Fibroblast of skin of left quadriceps (primary cell): Measurements from ENCODE around the gene TTC21B.

Source experiments
- DNase-seq, 2 experiments: peaks; one replicate each; pipeline ENCODE4 v3.0.0-alpha.2; 2013; ENCODE audit warnings: low read depth in 2 of 2

TTC21B gene

DNA sequence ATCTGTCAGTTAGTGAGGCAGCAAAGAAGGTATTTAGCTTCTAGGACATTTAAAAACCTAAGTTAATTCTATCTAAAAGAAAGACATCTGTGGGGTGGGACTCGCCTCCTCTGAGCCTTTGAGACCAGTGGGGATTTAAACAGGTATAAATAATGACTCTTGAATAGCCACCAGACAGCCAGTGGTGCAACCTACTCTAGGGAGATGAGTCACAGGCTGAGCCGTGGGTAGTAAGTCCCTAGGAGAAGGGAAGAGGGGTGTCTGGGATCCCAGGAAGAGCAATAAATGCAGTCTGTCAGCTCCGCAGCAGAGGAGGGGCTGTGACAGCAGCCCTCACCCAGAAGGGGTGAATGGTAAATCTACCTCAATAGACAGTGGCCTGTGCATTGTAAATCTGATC, 116.5 kb downstream of the TTC21B start:
- no peak for DNase-seq

GRCh38 chr2:165835363-165835762, 118.2 kb downstream of the TTC21B start:
- no peak for DNase-seq

- DNase-seq, result peak in 1 of 2 experiments; percentile 23
Measured at GRCh38 chr2:165833156-165833555, 120.4 kb downstream of the TTC21B start.

DNA sequence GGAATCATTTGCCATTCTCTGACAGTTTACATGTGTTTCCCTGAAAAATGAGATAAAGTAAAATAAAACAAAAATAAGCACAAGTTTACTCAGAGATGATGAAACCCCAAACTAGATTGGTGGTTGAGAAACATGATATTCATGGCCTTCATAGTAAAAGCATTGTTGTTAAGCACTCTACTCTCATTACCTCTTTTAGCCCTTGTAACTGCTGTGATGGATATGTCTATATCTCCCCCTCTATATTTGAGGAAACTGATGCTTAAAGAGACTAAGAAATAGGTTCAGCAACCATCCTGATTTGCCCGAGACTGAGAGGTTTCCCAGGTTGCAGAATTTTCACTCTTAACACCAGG, 125.7 kb downstream of the TTC21B start:
- no peak for DNase-seq

DNA sequence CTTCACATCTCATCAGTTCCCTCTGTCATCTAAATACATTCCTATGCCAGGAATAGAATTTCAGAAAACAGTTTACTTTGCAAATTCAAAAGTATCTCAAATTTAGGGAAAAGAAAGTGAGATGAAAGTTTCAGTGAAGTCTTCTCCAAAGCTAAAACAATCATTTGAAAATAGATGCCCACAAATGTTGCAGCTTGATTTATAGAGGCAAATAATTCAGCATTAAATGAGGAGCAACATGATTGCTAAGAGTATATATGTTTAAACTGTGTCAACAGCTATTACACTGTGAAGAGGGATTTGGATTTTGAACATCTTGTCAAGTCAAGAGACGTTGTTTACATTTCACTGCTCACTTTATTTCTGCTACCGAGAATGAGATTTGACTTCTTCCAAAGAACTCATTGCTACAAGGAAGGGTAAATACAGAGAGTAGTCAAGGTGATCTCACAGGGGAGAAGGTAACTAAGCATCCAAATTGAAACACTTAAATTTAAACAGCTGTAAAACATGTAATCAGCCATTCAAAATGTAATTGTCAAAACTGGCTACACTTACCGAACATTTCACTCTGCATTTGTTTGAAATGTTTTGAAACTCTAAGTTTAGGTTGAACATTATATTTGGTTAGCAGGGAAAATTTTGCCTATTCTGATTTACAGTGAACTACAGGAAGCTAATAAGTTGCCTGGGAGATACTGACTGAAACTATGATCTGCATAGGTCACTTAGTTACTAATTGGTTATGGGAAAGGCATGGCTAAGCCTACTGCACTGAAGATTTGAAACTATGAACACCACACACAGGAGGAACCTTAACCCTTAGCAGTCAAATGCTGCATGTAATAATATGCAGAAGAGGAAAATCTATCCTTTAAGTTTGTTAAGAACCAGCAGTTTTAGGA, 126.3 kb downstream of the TTC21B start:
- DNase-seq, result no peak

DNA sequence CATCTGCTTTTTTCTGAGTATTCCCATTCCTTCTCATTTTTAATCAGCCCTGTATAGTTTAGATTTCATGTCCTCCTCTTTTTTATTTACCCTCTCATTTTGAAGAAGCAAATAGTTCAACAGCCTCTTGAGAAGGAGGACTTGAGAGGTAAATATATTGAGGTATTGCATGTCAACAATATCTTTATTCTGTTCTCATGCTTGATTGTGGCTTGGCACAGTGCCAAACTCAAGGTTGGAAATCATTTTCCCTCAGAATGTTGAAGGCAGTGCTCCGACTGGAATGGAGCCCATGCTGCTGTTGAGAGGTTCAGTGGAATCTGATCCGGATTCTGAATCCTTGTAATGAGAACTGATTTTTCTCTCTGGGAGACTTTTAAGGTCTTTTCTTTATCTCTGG, 128.5 kb downstream of the TTC21B start:
- peak; percentile 28 to 29 for DNase-seq
